Astrocyte (in vitro differentiated cells and primary cell): ENCODE data around the gene EIF4G3. TPM values are rescaled to one million over a fixed set of nuclear protein-coding genes. Genes with fewer than 3 reads are reported as not detected.

Source experiments
- DNase-seq: peaks from one replicate; pipeline ENCODE4 v3.0.0-alpha.2; 2010; ENCODE audit warnings: low read depth
- FAIRE-seq: peaks from 2 replicates; lab custom pipeline; 2011; peaks lifted over from hg19 to GRCh38; lab: Jason Lieb, UNC
- H2AFZ ChIP-seq: 2 replicates; pipeline ENCODE4 v1.6.0; 2012; ENCODE audit warnings: low read depth, low read length, inconsistent platforms
- H3K27ac ChIP-seq: 2 replicates; pipeline ENCODE4 v1.5.1; 2011; ENCODE audit warnings: low read depth, low read length, inconsistent platforms
- H3K27me3 ChIP-seq: 2 replicates; pipeline ENCODE4 v1.6.0; 2011; ENCODE audit warnings: low read length, inconsistent platforms; ENCODE audit not compliant: insufficient read depth
- H3K36me3 ChIP-seq: 2 replicates; pipeline ENCODE4 v1.5.1; 2011; ENCODE audit warnings: low read length, inconsistent platforms; ENCODE audit not compliant: insufficient read depth
- H3K4me1 ChIP-seq: 2 replicates; pipeline ENCODE4 v1.5.1; 2011; ENCODE audit warnings: low read length, inconsistent platforms; ENCODE audit not compliant: insufficient read depth
- H3K4me2 ChIP-seq: 2 replicates; pipeline ENCODE4 v1.6.0; 2012; ENCODE audit warnings: low read length, inconsistent platforms
- H3K4me3 ChIP-seq: 2 replicates; pipeline ENCODE4 v1.5.1; 2011; ENCODE audit warnings: low read depth, mild to moderate bottlenecking, low read length, inconsistent platforms; ENCODE audit not compliant: insufficient read depth
- H3K79me2 ChIP-seq: 2 replicates; pipeline ENCODE4 v1.6.0; 2012; ENCODE audit warnings: mild to moderate bottlenecking, low read length, inconsistent platforms; ENCODE audit not compliant: insufficient read depth
- H3K9ac ChIP-seq: 2 replicates; pipeline ENCODE4 v1.6.0; 2012; ENCODE audit warnings: mild to moderate bottlenecking, low read length, inconsistent platforms
- H3K9me3 ChIP-seq: 2 replicates; pipeline ENCODE4 v1.5.1; 2012; ENCODE audit warnings: low read depth, mild to moderate bottlenecking, low read length, inconsistent platforms; ENCODE audit not compliant: insufficient read depth
- H4K20me1 ChIP-seq: 2 replicates; pipeline ENCODE4 v1.6.0; 2012; ENCODE audit warnings: low read length, inconsistent platforms; ENCODE audit not compliant: insufficient read depth
- H3K27ac Mint-ChIP-seq: one replicate; pipeline ENCODE4 v1.8.0; 2021; ENCODE audit warnings: mild to moderate bottlenecking, mixed read lengths; ENCODE audit not compliant: unreplicated experiment
- H3K27me3 Mint-ChIP-seq: one replicate; pipeline ENCODE4 v1.8.0; 2021; ENCODE audit warnings: low read depth, mixed read lengths; ENCODE audit not compliant: unreplicated experiment
- H3K36me3 Mint-ChIP-seq: one replicate; pipeline ENCODE4 v1.8.0; 2021; ENCODE audit warnings: low read depth, mixed read lengths; ENCODE audit not compliant: unreplicated experiment
- H3K4me1 Mint-ChIP-seq: one replicate; pipeline ENCODE4 v1.8.0; 2021; ENCODE audit warnings: low read depth, mixed read lengths; ENCODE audit not compliant: unreplicated experiment
- H3K4me3 Mint-ChIP-seq: one replicate; pipeline ENCODE4 v1.8.0; 2021; ENCODE audit warnings: mild to moderate bottlenecking, moderate library complexity, mixed read lengths; ENCODE audit not compliant: unreplicated experiment
- H3K9me3 Mint-ChIP-seq: one replicate; pipeline ENCODE4 v1.8.0; 2021; ENCODE audit warnings: mild to moderate bottlenecking, mixed read lengths; ENCODE audit not compliant: unreplicated experiment
- CTCF ChIP-seq: IDR thresholded peaks from 2 replicates; pipeline ENCODE4 v1.5.1; 2011; ENCODE audit warnings: low read depth, mild to moderate bottlenecking, inconsistent platforms, low read length, moderate library complexity; ENCODE audit not compliant: insufficient read depth
- EZH2 ChIP-seq: IDR thresholded peaks from 2 replicates; pipeline ENCODE4 v1.6.1; 2012; ENCODE audit warnings: mild to moderate bottlenecking, low read length, inconsistent platforms; ENCODE audit not compliant: insufficient read depth
- total RNA-seq: library from RNA; stranded (reverse); gene quantifications from 2 replicates; pipeline ENCODE4 v1.2.1, GENCODE V29; 2021

Gene EIF4G3
- total RNA-seq, 1 donor from 2014 or later = 76.1 TPM

GRCh38 chr1:21089731-21090130, 87.0 kb downstream of the EIF4G3 start:
- DNase-seq (no peak), FAIRE-seq (no peak)
- Histone ChIP-seq H3K9ac (no peak overlapping the region), H3K9me3 (no peaks in the 10 kb centered on the region), H2AFZ (no peak overlapping the region), H3K4me2 (no peak overlapping the region), H3K27ac (no peak overlapping the region), H4K20me1 (peaks cover 21% of the 10 kb centered on the region), H3K36me3 (peaks cover 7% of the 10 kb centered on the region), H3K4me3 (no peak overlapping the region), H3K4me1 (peaks cover 10% of the 10 kb centered on the region), H3K79me2 (peaks cover 42% of the 10 kb centered on the region), H3K27me3 (no peaks in the 10 kb centered on the region)
- Mint-ChIP-seq H3K4me3 (no peak overlapping the region), H3K36me3 (peaks cover 16% of the 10 kb centered on the region), H3K27me3 (no peaks in the 10 kb centered on the region), H3K9me3 (peaks cover 12% of the 10 kb centered on the region), H3K4me1 (peaks cover 26% of the 10 kb centered on the region), H3K27ac (no peak overlapping the region)
- no peak for TF ChIP-seq CTCF

- Histone ChIP-seq H4K20me1 (peaks cover 21% of the 10 kb centered on the region), H3K36me3 (peaks cover 7% of the 10 kb centered on the region), H2AFZ (no peak overlapping the region), H3K9me3 (no peaks in the 10 kb centered on the region), H3K79me2 (peaks cover 45% of the 10 kb centered on the region), H3K27me3 (no peaks in the 10 kb centered on the region), H3K9ac (no peak overlapping the region), H3K4me2 (no peak overlapping the region), H3K4me3 (no peak overlapping the region), H3K27ac (no peak overlapping the region), H3K4me1 (peaks cover 10% of the 10 kb centered on the region)
- H3K27ac Mint-ChIP-seq = no peak overlapping the region
- H3K36me3 Mint-ChIP-seq = peaks cover 19% of the 10 kb centered on the region
- peaks cover 29% of the 10 kb centered on the region for H3K4me1 Mint-ChIP-seq
- DNase-seq = no peak
- H3K4me3 Mint-ChIP-seq = no peak overlapping the region
- no peak for FAIRE-seq
- no peak for TF ChIP-seq EZH2
- TF ChIP-seq CTCF = no peak
- H3K27me3 Mint-ChIP-seq = no peaks in the 10 kb centered on the region
- H3K9me3 Mint-ChIP-seq = peaks cover 10% of the 10 kb centered on the region
Measured at GRCh38 chr1:21089299-21089698, 87.4 kb downstream of the EIF4G3 start.

GRCh38 chr1:21084111-21084810, 92.4 kb downstream of the EIF4G3 start:
- Histone ChIP-seq H3K9me3 (no peaks in the 10 kb centered on the region), H3K79me2 (peaks cover 65% of the 10 kb centered on the region), H3K27ac (no peak overlapping the region), H4K20me1 (peaks cover 28% of the 10 kb centered on the region), H3K36me3 (peaks cover 7% of the 10 kb centered on the region), H3K4me1 (no peaks in the 10 kb centered on the region), H3K27me3 (no peaks in the 10 kb centered on the region), H3K4me3 (no peak overlapping the region), H2AFZ (no peak overlapping the region), H3K4me2 (no peak overlapping the region), H3K9ac (no peak overlapping the region)
- FAIRE-seq (no peak), DNase-seq (no peak)
- Mint-ChIP-seq H3K9me3 (no peaks in the 10 kb centered on the region), H3K27me3 (no peaks in the 10 kb centered on the region), H3K4me1 (peaks cover 15% of the 10 kb centered on the region), H3K36me3 (peaks cover 12% of the 10 kb centered on the region), H3K4me3 (no peak overlapping the region), H3K27ac (no peak overlapping the region)
- TF ChIP-seq CTCF = no peak
- TF ChIP-seq EZH2 = no peak
